ENCODE measurements around the gene SPANXN1. TPM values are rescaled to one million over a fixed set of nuclear protein-coding genes. Genes with fewer than 3 reads are reported as not detected.

SPANXN1 gene
- total and polyA plus RNA-seq, 10 of the 15 experiments (the other 5 are each of a cell fraction or from before 2014, with no cell fraction given), result not detected

DNA sequence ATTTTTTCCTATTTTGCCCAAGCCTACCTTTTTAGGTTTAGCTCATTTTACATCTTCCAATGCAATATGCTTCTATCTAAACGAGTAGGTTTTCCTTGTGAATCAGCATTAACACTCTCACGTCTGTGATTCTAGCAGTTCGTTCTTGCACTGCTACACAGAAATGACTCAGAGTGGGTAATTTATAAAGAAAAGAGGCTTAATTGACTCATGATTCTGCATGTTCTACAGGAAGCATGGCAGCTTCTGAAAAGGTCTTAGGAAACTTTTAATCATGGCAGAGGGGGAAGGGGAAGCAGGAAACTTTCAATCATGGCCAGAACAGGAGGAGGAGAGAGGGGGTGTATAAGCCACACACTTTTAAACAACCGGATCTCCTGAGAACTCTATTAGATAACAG is 44.9 kb downstream of the SPANXN1 start:
- Histone ChIP-seq H3K4me3 (no peak overlapping the region), H3K79me2 (ENCODE audit: control insufficient read depth, insufficient read depth, low read length) (no peaks in the 10 kb centered on the region), H2AFZ (ENCODE audit: control insufficient read depth, low read depth, low read length) (no peak overlapping the region), H4K20me1 (ENCODE audit: control insufficient read depth, insufficient read depth) (no peaks in the 10 kb centered on the region), H3K9me3 (replicated peaks; ENCODE audit: control insufficient read depth, insufficient read depth, low read length) (no peaks in the 10 kb centered on the region), H3K27me3 (replicated peaks in 1 of 2; ENCODE audit: control insufficient read depth in 2 of 2, insufficient read depth in 2 of 2, low read length in 1 of 2) (no peaks in the 10 kb centered on the region), H3K4me1 (ENCODE audit: control insufficient read depth, insufficient read depth, low read length) (no peaks in the 10 kb centered on the region), H3K27ac (ENCODE audit: control insufficient read depth, insufficient read depth) (no peak overlapping the region), H3K9ac (ENCODE audit: control insufficient read depth, insufficient read depth, low read length) (no peak overlapping the region), H3K4me2 (ENCODE audit: control insufficient read depth, insufficient read depth) (no peak overlapping the region), H3K36me3 (ENCODE audit: control insufficient read depth in 2 of 2, insufficient read depth in 2 of 2, low read length in 1 of 2) (no peaks in the 10 kb centered on the region)
- DNase-seq (ENCODE audit: low read depth, low spot score) (no peak), FAIRE-seq (no peak), ATAC-seq (no peak)
- CTCF ChIA-PET, result no interaction called here
- SMC1A ChIA-PET (ENCODE audit: uncharacterized antibody, unreplicated experiment), result no interaction called here
- TF ChIP-seq BMI1 (IDR thresholded peaks at IDR 0.05; ENCODE audit: borderline replicate concordance) (no peak), PAX5 (IDR thresholded peaks at IDR 0.05; ENCODE audit: borderline replicate concordance, low read depth, low read length) (no peak), IKZF1 (conservative IDR thresholded peaks at IDR 0.05) (no peak), FOXK2 (IDR thresholded peaks at IDR 0.05) (no peak), KAT2A (conservative IDR thresholded peaks at IDR 0.05; ENCODE audit: control insufficient read depth, low read depth, low read length) (no peak), SREBF1 (IDR thresholded peaks at IDR 0.05; ENCODE audit: low read length) (no peak), BACH1 (IDR thresholded peaks at IDR 0.05; ENCODE audit: borderline replicate concordance) (no peak), TCF3 (IDR thresholded peaks at IDR 0.05; ENCODE audit: borderline replicate concordance, insufficient read depth, low read depth, low read length) (no peak)
- TF ChIP-seq, protein P1, sequence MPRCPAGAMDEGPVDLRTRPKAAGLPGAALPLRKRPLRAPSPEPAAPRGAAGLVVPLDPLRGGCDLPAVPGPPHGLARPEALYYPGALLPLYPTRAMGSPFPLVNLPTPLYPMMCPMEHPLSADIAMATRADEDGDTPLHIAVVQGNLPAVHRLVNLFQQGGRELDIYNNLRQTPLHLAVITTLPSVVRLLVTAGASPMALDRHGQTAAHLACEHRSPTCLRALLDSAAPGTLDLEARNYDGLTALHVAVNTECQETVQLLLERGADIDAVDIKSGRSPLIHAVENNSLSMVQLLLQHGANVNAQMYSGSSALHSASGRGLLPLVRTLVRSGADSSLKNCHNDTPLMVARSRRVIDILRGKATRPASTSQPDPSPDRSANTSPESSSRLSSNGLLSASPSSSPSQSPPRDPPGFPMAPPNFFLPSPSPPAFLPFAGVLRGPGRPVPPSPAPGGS (IDR thresholded peaks at IDR 0.05; ENCODE audit: borderline replicate concordance, insufficient read depth, low read depth, low read length, poor library complexity, severe bottlenecking), result no peak
- TF ChIP-seq, protein P2, sequence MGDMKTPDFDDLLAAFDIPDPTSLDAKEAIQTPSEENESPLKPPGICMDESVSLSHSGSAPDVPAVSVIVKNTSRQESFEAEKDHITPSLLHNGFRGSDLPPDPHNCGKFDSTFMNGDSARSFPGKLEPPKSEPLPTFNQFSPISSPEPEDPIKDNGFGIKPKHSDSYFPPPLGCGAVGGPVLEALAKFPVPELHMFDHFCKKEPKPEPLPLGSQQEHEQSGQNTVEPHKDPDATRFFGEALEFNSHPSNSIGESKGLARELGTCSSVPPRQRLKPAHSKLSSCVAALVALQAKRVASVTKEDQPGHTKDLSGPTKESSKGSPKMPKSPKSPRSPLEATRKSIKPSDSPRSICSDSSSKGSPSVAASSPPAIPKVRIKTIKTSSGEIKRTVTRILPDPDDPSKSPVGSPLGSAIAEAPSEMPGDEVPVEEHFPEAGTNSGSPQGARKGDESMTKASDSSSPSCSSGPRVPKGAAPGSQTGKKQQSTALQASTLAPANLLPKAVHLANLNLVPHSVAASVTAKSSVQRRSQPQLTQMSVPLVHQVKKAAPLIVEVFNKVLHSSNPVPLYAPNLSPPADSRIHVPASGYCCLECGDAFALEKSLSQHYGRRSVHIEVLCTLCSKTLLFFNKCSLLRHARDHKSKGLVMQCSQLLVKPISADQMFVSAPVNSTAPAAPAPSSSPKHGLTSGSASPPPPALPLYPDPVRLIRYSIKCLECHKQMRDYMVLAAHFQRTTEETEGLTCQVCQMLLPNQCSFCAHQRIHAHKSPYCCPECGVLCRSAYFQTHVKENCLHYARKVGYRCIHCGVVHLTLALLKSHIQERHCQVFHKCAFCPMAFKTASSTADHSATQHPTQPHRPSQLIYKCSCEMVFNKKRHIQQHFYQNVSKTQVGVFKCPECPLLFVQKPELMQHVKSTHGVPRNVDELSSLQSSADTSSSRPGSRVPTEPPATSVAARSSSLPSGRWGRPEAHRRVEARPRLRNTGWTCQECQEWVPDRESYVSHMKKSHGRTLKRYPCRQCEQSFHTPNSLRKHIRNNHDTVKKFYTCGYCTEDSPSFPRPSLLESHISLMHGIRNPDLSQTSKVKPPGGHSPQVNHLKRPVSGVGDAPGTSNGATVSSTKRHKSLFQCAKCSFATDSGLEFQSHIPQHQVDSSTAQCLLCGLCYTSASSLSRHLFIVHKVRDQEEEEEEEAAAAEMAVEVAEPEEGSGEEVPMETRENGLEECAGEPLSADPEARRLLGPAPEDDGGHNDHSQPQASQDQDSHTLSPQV (IDR thresholded peaks at IDR 0.05), result no peak
- TF ChIP-seq, protein P3, sequence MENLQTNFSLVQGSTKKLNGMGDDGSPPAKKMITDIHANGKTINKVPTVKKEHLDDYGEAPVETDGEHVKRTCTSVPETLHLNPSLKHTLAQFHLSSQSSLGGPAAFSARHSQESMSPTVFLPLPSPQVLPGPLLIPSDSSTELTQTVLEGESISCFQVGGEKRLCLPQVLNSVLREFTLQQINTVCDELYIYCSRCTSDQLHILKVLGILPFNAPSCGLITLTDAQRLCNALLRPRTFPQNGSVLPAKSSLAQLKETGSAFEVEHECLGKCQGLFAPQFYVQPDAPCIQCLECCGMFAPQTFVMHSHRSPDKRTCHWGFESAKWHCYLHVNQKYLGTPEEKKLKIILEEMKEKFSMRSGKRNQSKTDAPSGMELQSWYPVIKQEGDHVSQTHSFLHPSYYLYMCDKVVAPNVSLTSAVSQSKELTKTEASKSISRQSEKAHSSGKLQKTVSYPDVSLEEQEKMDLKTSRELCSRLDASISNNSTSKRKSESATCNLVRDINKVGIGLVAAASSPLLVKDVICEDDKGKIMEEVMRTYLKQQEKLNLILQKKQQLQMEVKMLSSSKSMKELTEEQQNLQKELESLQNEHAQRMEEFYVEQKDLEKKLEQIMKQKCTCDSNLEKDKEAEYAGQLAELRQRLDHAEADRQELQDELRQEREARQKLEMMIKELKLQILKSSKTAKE (IDR thresholded peaks at IDR 0.05; ENCODE audit: low read depth, poor library complexity, severe bottlenecking), result no peak
- RAD21 ChIA-PET (ENCODE audit: unreplicated experiment), result no interaction called here
- 1% methylated on average over 4 of the region's 4 CpGs for whole genome bisulfite sequencing (ENCODE audit: insufficient coverage, insufficient replicate concordance, low lambda C conversion rate, missing lambda C conversion rate)
- no TSS peak for BruUV-seq (replicated peaks)
- intact Hi-C loops (cut with micrococcal nuclease; ENCODE audit: unreplicated experiment) (no loop called here), in situ Hi-C loops (cut with MboI) (no loop called here)
- POLR2A ChIA-PET, result no interaction called here

All from GM12878 (cell line).